K562 (cell line): ENCODE data around the gene SLC22A12. TPM values are rescaled to one million over a fixed set of nuclear protein-coding genes. Genes with fewer than 3 reads are reported as not detected.

ENCODE experiments used
- ATAC-seq: fragments of 200-7000 bp; cut with Tn5 transposase; 3 replicates; pipeline ENCODE4 v1.9.1; 2020; ENCODE audit warnings: moderate library complexity
- BruUV-seq: library from RNA; stranded (reverse); fragments of 400-500 nt; replicated peaks from 2 replicates; lab custom pipeline; 2021; lab: Mats Ljungman, UMichigan
- CTCF ChIA-PET: fragments of 300-600 bp; formaldehyde crosslinking; extraction: SDS; loops from one replicate; lab custom pipeline; 2021; ENCODE audit warnings: low intra/inter-chr PET ratio; lab: Yijun Ruan, JAX
- POLR2A ChIA-PET: fragments of 300-600, 350-650 bp; sonication (Branson Sonifier 250); formaldehyde crosslinking; extraction: SDS; loops from one replicate; lab custom pipeline; 2021; ENCODE audit warnings: antibody characterized with exemption, inconsistent platforms; lab: Yijun Ruan, JAX
- DNase-seq, 4 experiments: peaks; one replicate each; pipeline versions ENCODE4 v3.0.0 to v3.0.0-alpha.2; 2011 to 2018; ENCODE audit warnings: low spot score in 3 of 4, mixed read lengths in 3 of 4; ENCODE audit errors: extremely low read depth in 1 of 4
- FAIRE-seq: peaks from 2 replicates; lab custom pipeline; 2011; peaks lifted over from hg19 to GRCh38; lab: Jason Lieb, UNC
- H2AFZ ChIP-seq: 2 replicates; pipeline ENCODE4 v1.6.0; 2011; ENCODE audit warnings: low read depth, low read length, control low read depth, inconsistent platforms
- H3K27ac ChIP-seq: fragments of 200-600 bp; 3 replicates; pipeline ENCODE4 v1.8.0; 2011; ENCODE audit warnings: low read depth, mild to moderate bottlenecking, control low read depth, inconsistent platforms, low read length, moderate library complexity, mixed read lengths; ENCODE audit errors: extremely low read depth
- H3K27me3 ChIP-seq, 2 experiments: fragments of 300-600 bp in 1 of 2; 2 replicates in 1 of 2; 3 replicates in 1 of 2; pipeline versions ENCODE4 v1.6.0 to v1.8.0; 2011; ENCODE audit warnings: inconsistent platforms in 2 of 2, low read length in 2 of 2, mild to moderate bottlenecking in 1 of 2, mixed read lengths in 1 of 2, moderate library complexity in 1 of 2; ENCODE audit not compliant: control insufficient read depth in 2 of 2, insufficient read depth in 2 of 2
- H3K36me3 ChIP-seq: fragments of 300-600 bp; 3 replicates; pipeline ENCODE4 v1.8.0; 2011; ENCODE audit warnings: mild to moderate bottlenecking, low read length, inconsistent platforms; ENCODE audit not compliant: control insufficient read depth, insufficient read depth
- H3K4me1 ChIP-seq, 2 experiments: fragments of 200-600 bp in 1 of 2; replicated peaks in 1 of 2; 2 replicates in 1 of 2; 3 replicates in 1 of 2; pipeline versions ENCODE4 v1.5.1 to v1.8.0; 2011; ENCODE audit warnings: inconsistent platforms in 2 of 2, low read length in 2 of 2, mild to moderate bottlenecking in 1 of 2, mixed read lengths in 1 of 2, moderate library complexity in 1 of 2; ENCODE audit not compliant: control insufficient read depth in 2 of 2, insufficient read depth in 2 of 2
- H3K4me2 ChIP-seq: 2 replicates; pipeline ENCODE4 v1.6.1; 2011; ENCODE audit warnings: low read length, control low read depth, inconsistent platforms, mixed read lengths; ENCODE audit not compliant: insufficient read depth
- H3K4me3 ChIP-seq: fragments of 200-600 bp; sonication (generic), shearing (Covaris generic); 2 replicates; pipeline ENCODE4 v1.5.1; 2016; ENCODE audit warnings: control low read depth, inconsistent platforms
- H3K79me2 ChIP-seq: fragments of 200-600 bp; 3 replicates; pipeline ENCODE4 v1.8.0; 2011; ENCODE audit warnings: low read length, inconsistent platforms; ENCODE audit not compliant: control insufficient read depth, insufficient read depth
- H3K9ac ChIP-seq, 2 experiments: 2 replicates each; pipeline versions ENCODE4 v1.6.0 to v1.6.1; 2011; ENCODE audit warnings: low read depth in 2 of 2, low read length in 2 of 2, control low read depth in 1 of 2, inconsistent platforms in 1 of 2, mild to moderate bottlenecking in 1 of 2, mixed read lengths in 1 of 2; ENCODE audit not compliant: insufficient read depth in 1 of 2
- H3K9me1 ChIP-seq: one replicate; pipeline ENCODE4 v1.6.0; 2011; ENCODE audit warnings: inconsistent platforms, mild to moderate bottlenecking, low read length, moderate library complexity; ENCODE audit not compliant: control insufficient read depth, insufficient read depth
- H3K9me3 ChIP-seq: replicated peaks from 2 replicates; pipeline ENCODE4 v1.5.1; 2011; ENCODE audit warnings: low read depth, low read length, inconsistent platforms; ENCODE audit not compliant: control insufficient read depth, insufficient read depth
- H4K20me1 ChIP-seq: replicated peaks from 2 replicates; pipeline ENCODE4 v1.6.1; 2011; ENCODE audit warnings: low read length, inconsistent platforms, mixed read lengths; ENCODE audit not compliant: control insufficient read depth, insufficient read depth
- HDAC1 ChIP-seq, 2 experiments: fragments of 450-650 bp; IDR thresholded peaks; 2 replicates each; pipeline ENCODE4 v1.6.1; 2016 to 2017; ENCODE audit warnings: inconsistent platforms in 1 of 2, mild to moderate bottlenecking in 1 of 2, moderate library complexity in 1 of 2
- HOXB6 ChIP-seq: fragments of 250-450 bp; sonication (Bioruptor Pico); IDR thresholded peaks from 2 replicates; pipeline ENCODE4 v1.5.1; 2022; ENCODE audit warnings: mild to moderate bottlenecking, borderline replicate concordance
- RBM17 ChIP-seq: fragments of 200-400 bp; formaldehyde crosslinking; IDR thresholded peaks from 2 replicates; pipeline ENCODE4 v1.6.1; 2017; ENCODE audit warnings: low read depth, mild to moderate bottlenecking, low read length, borderline replicate concordance
- SETDB1 ChIP-seq: IDR thresholded peaks from one replicate; pipeline ENCODE4 v1.6.1; 2012; ENCODE audit warnings: low read length, control low read depth, inconsistent platforms
- ZBTB40 ChIP-seq, 2 experiments: fragments of 450-650 bp in 1 of 2; sonication (generic) in 1 of 2; formaldehyde crosslinking in 1 of 2; IDR thresholded peaks; 2 replicates each; pipeline versions ENCODE4 v1.7.1 to v1.9.0; 2016 to 2022; ENCODE audit warnings: inconsistent platforms in 1 of 2, mild to moderate bottlenecking in 1 of 2, missing genetic modification reagents in 1 of 2
- ZBTB49 ChIP-seq: sonication (generic); formaldehyde crosslinking; IDR thresholded peaks from 2 replicates; pipeline ENCODE4 v1.8.0; 2022; ENCODE audit warnings: missing genetic modification reagents, mild to moderate bottlenecking, borderline replicate concordance
- ZNF316 ChIP-seq: fragments of 450-650 bp; IDR thresholded peaks from 2 replicates; pipeline ENCODE4 v1.6.1; 2016
- WGBS: fragments of 100-300 bp; shearing (Covaris generic); methylation state at CpG from one replicate; pipeline ENCODE4 v1.1.6; 2016; ENCODE audit warnings: low coverage, mixed read lengths; ENCODE audit not compliant: insufficient coverage; ENCODE audit errors: missing lambda C conversion rate; 5-methylcytosine and 5-hydroxymethylcytosine counted together
- in situ Hi-C: fragments of 300-500 bp; cut with MboI; formaldehyde crosslinking; loops from 4 replicates; pipeline ENCODE4 v1.15.0; 2018; ENCODE audit warnings: inconsistent platforms, mixed read lengths
- intact Hi-C: fragments of 100-400 bp; cut with micrococcal nuclease; formaldehyde crosslinking; loops from 2 replicates; pipeline ENCODE4 v1.14.2; 2022
- polyA plus RNA-seq, 8 experiments: library from polyadenylated mRNA; depleted of rRNA in 4 of 8; stranded (reverse) in 5 of 8; unstranded in 3 of 8; fragments of >200 nt; fragmentation: Nextera tagmentation in 2 of 8; fragmentation: Illumina TruSeq in 1 of 8; extraction: Ambion mirVana in 2 of 8; extraction: Trizol in 1 of 8; gene quantifications; 2 replicates each; pipeline versions ENCODE4 v1.2.1 to v1.2.3, GENCODE V29; 2011 to 2014; ENCODE audit warnings: inconsistent platforms in 1 of 8, missing spikeins in 1 of 8
- total RNA-seq, 7 experiments: library from RNA; depleted of rRNA in 6 of 7; stranded (reverse); fragments of >200 nt in 6 of 7; fragmentation: Illumina TruSeq in 2 of 7; extraction: Trizol in 2 of 7; gene quantifications; 2 replicates each; pipeline versions ENCODE4 v1.2.1 to v1.2.3, GENCODE V29; 2011 to 2021; ENCODE audit warnings: low replicate concordance in 1 of 7

Gene SLC22A12
- total and polyA plus RNA-seq, 9 of the 15 experiments (the other 6 are each of a cell fraction or from before 2014, with no cell fraction given), result not detected

- TF ChIP-seq ZBTB49 (CRISPR knock-in tag) (no peak), ZNF316 (no peak), RBM17 (no peak)
Observed at GRCh38 chr11:64561984-64562722, 28.9 kb upstream of the SLC22A12 start (continued).

GRCh38 chr11:64562723-64563351, 28.2 kb upstream of the SLC22A12 start:
- Histone ChIP-seq H4K20me1 (peaks cover 9% of the 10 kb centered on the region; the same call in 1 of the 2 replicates), H3K4me3 (no peak overlapping the region), H2AFZ (no peak overlapping the region), H3K4me1 (peaks cover 0 to 34% of the 10 kb centered on the region in 2 experiments; a peak in 2 of 5 replicates), H3K4me2 (no peak overlapping the region), H3K9me1 (no peaks in the 10 kb centered on the region), H3K79me2 (no peaks in the 10 kb centered on the region), H3K9ac (no peak overlapping the region), H3K27ac (no peak overlapping the region), H3K9me3 (no peaks in the 10 kb centered on the region), H3K36me3 (no peaks in the 10 kb centered on the region), H3K27me3 (peaks cover 14 to 69% of the 10 kb centered on the region in 2 experiments; a peak in 4 of 5 replicates)
- FAIRE-seq (no peak), DNase-seq (no peak), ATAC-seq (no peak)
- intact Hi-C loops, result no loop called here
- BruUV-seq, result no TSS peak
- POLR2A ChIA-PET, result interaction anchor here (0.6 kb wide), 1 partner anchor 62 kb away, joined by 3 read pairs; no protein-coding TSS in a partner anchor
- CTCF ChIA-PET, result no interaction called here
- in situ Hi-C loops, result no loop called here
- 17% methylated on average over 15 of the region's 15 CpGs for WGBS
- TF ChIP-seq ZBTB40 (IDR thresholded peaks at IDR 0.05) (no peak), ZBTB40 (CRISPR knock-in tag; IDR thresholded peaks at IDR 0.05) (no peak), HDAC1 (IDR thresholded peaks at IDR 0.05) (no peak), HOXB6 (CRISPR knock-in tag) (no peak), SETDB1 (no peak)
